Mesothelial cell of epicardium (in vitro differentiated cells): ENCODE measurements around the gene CHRM2. TPM values are rescaled to one million over a fixed set of nuclear protein-coding genes. Genes with fewer than 3 reads are reported as not detected.

Experiments used
- DNase-seq, 2 experiments: peaks; one replicate each; pipeline ENCODE4 v3.0.0; 2021; ENCODE audit warnings: low spot score in 2 of 2; ENCODE audit not compliant: unreplicated experiment in 2 of 2
- H3K27ac Mint-ChIP-seq: 2 replicates; pipeline ENCODE4 v1.8.0; 2021; ENCODE audit warnings: mixed read lengths
- H3K27me3 Mint-ChIP-seq: 2 replicates; pipeline ENCODE4 v1.8.0; 2021; ENCODE audit warnings: low read depth, mixed read lengths
- H3K36me3 Mint-ChIP-seq: 2 replicates; pipeline ENCODE4 v1.8.0; 2021; ENCODE audit warnings: mixed read lengths
- H3K4me1 Mint-ChIP-seq: 2 replicates; pipeline ENCODE4 v1.8.0; 2021; ENCODE audit warnings: mixed read lengths
- H3K4me3 Mint-ChIP-seq: 2 replicates; pipeline ENCODE4 v1.8.0; 2021; ENCODE audit warnings: mild to moderate bottlenecking, moderate library complexity, mixed read lengths
- H3K9me3 Mint-ChIP-seq: 2 replicates; pipeline ENCODE4 v1.8.0; 2021; ENCODE audit warnings: mixed read lengths
- CTCF ChIP-seq: fragments of 200-600 bp; sonication (generic); IDR thresholded peaks from one replicate; pipeline ENCODE4 v1.5.0; 2021; ENCODE audit warnings: antibody characterized with exemption; ENCODE audit not compliant: unreplicated experiment
- total RNA-seq: library from RNA; stranded (reverse); gene quantifications from 3 replicates; pipeline ENCODE4 v1.2.1, GENCODE V29; 2021

The CHRM2 gene
- total RNA-seq, 1 donor from 2014 or later, result 41.6 TPM

GRCh38 chr7:136883046-136883445, 14.6 kb downstream of the CHRM2 start:
- Mint-ChIP-seq H3K9me3 (no peaks in the 10 kb centered on the region), H3K4me3 (no peak overlapping the region), H3K36me3 (peaks cover 5% of the 10 kb centered on the region), H3K4me1 (peaks cover 25% of the 10 kb centered on the region), H3K27ac (no peak overlapping the region), H3K27me3 (no peaks in the 10 kb centered on the region)
- DNase-seq, result no peak
- TF ChIP-seq CTCF, result no peak

- peaks cover 9% of the 10 kb centered on the region for H3K36me3 Mint-ChIP-seq
- no peak for TF ChIP-seq CTCF
- no peak for DNase-seq
- H3K4me1 Mint-ChIP-seq, result peaks cover 17% of the 10 kb centered on the region
- H3K4me3 Mint-ChIP-seq, result no peak overlapping the region
- no peak overlapping the region for H3K27ac Mint-ChIP-seq
- no peaks in the 10 kb centered on the region for H3K27me3 Mint-ChIP-seq
- no peaks in the 10 kb centered on the region for H3K9me3 Mint-ChIP-seq
Measured at GRCh38 chr7:136884492-136884891, 16.0 kb downstream of the CHRM2 start.

- TF ChIP-seq CTCF, result no peak
- Mint-ChIP-seq H3K27me3 (no peaks in the 10 kb centered on the region), H3K9me3 (no peaks in the 10 kb centered on the region), H3K4me1 (peaks cover 7% of the 10 kb centered on the region), H3K36me3 (peaks cover 11% of the 10 kb centered on the region), H3K27ac (no peak overlapping the region), H3K4me3 (no peak overlapping the region)
- no peak for DNase-seq
Measured at GRCh38 chr7:136887317-136887716, 18.9 kb downstream of the CHRM2 start.

GRCh38 chr7:136890399-136890798, 21.9 kb downstream of the CHRM2 start:
- no peak for TF ChIP-seq CTCF
- Mint-ChIP-seq H3K4me1 (no peaks in the 10 kb centered on the region), H3K9me3 (peaks cover 14% of the 10 kb centered on the region), H3K4me3 (no peak overlapping the region), H3K36me3 (peaks cover 29% of the 10 kb centered on the region), H3K27ac (no peak overlapping the region), H3K27me3 (no peaks in the 10 kb centered on the region)
- no peak for DNase-seq

- peaks cover 27% of the 10 kb centered on the region for H3K36me3 Mint-ChIP-seq
- DNase-seq, result no peak
- TF ChIP-seq CTCF, result no peak
- H3K4me1 Mint-ChIP-seq, result no peaks in the 10 kb centered on the region
- no peak overlapping the region for H3K27ac Mint-ChIP-seq
- H3K9me3 Mint-ChIP-seq, result peaks cover 14% of the 10 kb centered on the region
- H3K27me3 Mint-ChIP-seq, result no peaks in the 10 kb centered on the region
- no peak overlapping the region for H3K4me3 Mint-ChIP-seq
Measured at GRCh38 chr7:136891850-136892249, 23.4 kb downstream of the CHRM2 start.

GRCh38 chr7:136894789-136895188, 26.3 kb downstream of the CHRM2 start:
- Mint-ChIP-seq H3K4me3 (no peak overlapping the region), H3K36me3 (peaks cover 23% of the 10 kb centered on the region), H3K9me3 (peaks cover 14% of the 10 kb centered on the region), H3K27ac (no peak overlapping the region), H3K27me3 (no peaks in the 10 kb centered on the region), H3K4me1 (peaks cover 3% of the 10 kb centered on the region)
- DNase-seq, result no peak
- no peak for TF ChIP-seq CTCF
